SK-N-SH treated with all-trans-retinoic acid at 6 μM for 48 hours (cell line): ENCODE measurements around the gene CDC45.

Experiments used
- ATAC-seq: fragments of 200-7000 bp; cut with Tn5 transposase; 3 replicates; pipeline ENCODE4 v1.9.1; 2020; ENCODE audit warnings: mild to moderate bottlenecking, moderate library complexity
- ARNTL ChIP-seq: fragments of 450-650 bp; formaldehyde crosslinking; IDR thresholded peaks from 2 replicates; pipeline ENCODE4 v1.5.0; 2020; ENCODE audit warnings: low read depth, mild to moderate bottlenecking, moderate library complexity, borderline replicate concordance
- BACH2 ChIP-seq: fragments of 250-450 bp; sonication (Bioruptor Pico); IDR thresholded peaks from 2 replicates; pipeline ENCODE4 v1.9.0; 2021; ENCODE audit warnings: mild to moderate bottlenecking, borderline replicate concordance
- CSDC2 ChIP-seq: fragments of 250-450 bp; sonication (Bioruptor Pico); IDR thresholded peaks from 2 replicates; pipeline ENCODE4 v1.5.0; 2020; ENCODE audit warnings: mild to moderate bottlenecking, moderate library complexity
- ESRRG ChIP-seq: fragments of 250-450 bp; sonication (Bioruptor Pico); IDR thresholded peaks from 2 replicates; pipeline ENCODE4 v1.6.1; 2021; ENCODE audit warnings: mild to moderate bottlenecking
- GLIS3 ChIP-seq: fragments of 250-450 bp; sonication (Bioruptor Pico); IDR thresholded peaks from 2 replicates; pipeline ENCODE4 v1.5.0; 2020; ENCODE audit warnings: mild to moderate bottlenecking, moderate library complexity
- ISL1 ChIP-seq: fragments of 250-450 bp; sonication (Bioruptor Pico); IDR thresholded peaks from 2 replicates; pipeline ENCODE4 v2.1.2; 2022; ENCODE audit warnings: mild to moderate bottlenecking, moderate library complexity
- OSR1 ChIP-seq: fragments of 250-450 bp; sonication (Bioruptor Pico); IDR thresholded peaks from 2 replicates; pipeline ENCODE4 v1.8.0; 2022; ENCODE audit warnings: moderate library complexity, mild to moderate bottlenecking, inconsistent platforms
- PPARA ChIP-seq: fragments of 250-450 bp; sonication (Bioruptor Pico); IDR thresholded peaks from 2 replicates; pipeline ENCODE4 v1.5.0; 2020; ENCODE audit warnings: mild to moderate bottlenecking, borderline replicate concordance
- RARB ChIP-seq: fragments of 250-450 bp; sonication (Bioruptor Pico); IDR thresholded peaks from 2 replicates; pipeline ENCODE4 v1.8.0; 2021; ENCODE audit warnings: mild to moderate bottlenecking, moderate library complexity
- SNAI2 ChIP-seq: fragments of 250-450 bp; sonication (Bioruptor Pico); IDR thresholded peaks from 2 replicates; pipeline ENCODE4 v1.5.0; 2020; ENCODE audit warnings: mild to moderate bottlenecking, moderate library complexity
- TCF4 ChIP-seq: fragments of 250-450 bp; sonication (Bioruptor Pico); IDR thresholded peaks from 2 replicates; pipeline ENCODE4 v1.8.0; 2021; ENCODE audit warnings: mild to moderate bottlenecking, moderate library complexity, borderline replicate concordance
- TOX ChIP-seq: fragments of 250-450 bp; sonication (Bioruptor Pico); IDR thresholded peaks from 2 replicates; pipeline ENCODE4 v1.8.0; 2021; ENCODE audit warnings: mild to moderate bottlenecking, moderate library complexity, borderline replicate concordance
- ZC3H10 ChIP-seq: fragments of 250-450 bp; sonication (Bioruptor Pico); IDR thresholded peaks from 2 replicates; pipeline ENCODE4 v1.5.1; 2021; ENCODE audit warnings: mild to moderate bottlenecking, moderate library complexity
- ZFP3 ChIP-seq: fragments of 250-450 bp; sonication (Bioruptor Pico); IDR thresholded peaks from 2 replicates; pipeline ENCODE4 v1.5.0; 2020; ENCODE audit warnings: mild to moderate bottlenecking, moderate library complexity
- ZNF565 ChIP-seq: fragments of 450-650 bp; formaldehyde crosslinking; conservative IDR thresholded peaks from 2 replicates; pipeline ENCODE4 v1.5.0; 2020; ENCODE audit warnings: low read depth, mild to moderate bottlenecking, moderate library complexity
- ZNF70 ChIP-seq: fragments of 450-650 bp; formaldehyde crosslinking; IDR thresholded peaks from 2 replicates; pipeline ENCODE4 v1.5.0; 2020; ENCODE audit warnings: mild to moderate bottlenecking, moderate library complexity
- ZNF8 ChIP-seq: fragments of 450-650 bp; formaldehyde crosslinking; IDR thresholded peaks from 2 replicates; pipeline ENCODE4 v1.5.0; 2020; ENCODE audit warnings: mild to moderate bottlenecking, moderate library complexity
- TF ChIP-seq, protein P1 (sequence below): fragments of 250-450 bp; sonication (Bioruptor Pico); IDR thresholded peaks from 2 replicates; pipeline ENCODE4 v1.5.1; 2020; ENCODE audit warnings: low read depth, mild to moderate bottlenecking, moderate library complexity
- TF ChIP-seq, protein P2 (sequence below): fragments of 250-450 bp; sonication (Bioruptor Pico); IDR thresholded peaks from 2 replicates; pipeline ENCODE4 v1.5.0; 2020; ENCODE audit warnings: mild to moderate bottlenecking, moderate library complexity
- TF ChIP-seq, protein P3 (sequence below): fragments of 250-450 bp; sonication (Bioruptor Pico); IDR thresholded peaks from 2 replicates; pipeline ENCODE4 v1.5.1; 2021; ENCODE audit warnings: mild to moderate bottlenecking, moderate library complexity
- TF ChIP-seq, protein P4 (sequence below): fragments of 250-450 bp; sonication (Bioruptor Pico); IDR thresholded peaks from 2 replicates; pipeline ENCODE4 v1.8.0; 2020; ENCODE audit warnings: mild to moderate bottlenecking, moderate library complexity, borderline replicate concordance

CDC45 gene

DNA sequence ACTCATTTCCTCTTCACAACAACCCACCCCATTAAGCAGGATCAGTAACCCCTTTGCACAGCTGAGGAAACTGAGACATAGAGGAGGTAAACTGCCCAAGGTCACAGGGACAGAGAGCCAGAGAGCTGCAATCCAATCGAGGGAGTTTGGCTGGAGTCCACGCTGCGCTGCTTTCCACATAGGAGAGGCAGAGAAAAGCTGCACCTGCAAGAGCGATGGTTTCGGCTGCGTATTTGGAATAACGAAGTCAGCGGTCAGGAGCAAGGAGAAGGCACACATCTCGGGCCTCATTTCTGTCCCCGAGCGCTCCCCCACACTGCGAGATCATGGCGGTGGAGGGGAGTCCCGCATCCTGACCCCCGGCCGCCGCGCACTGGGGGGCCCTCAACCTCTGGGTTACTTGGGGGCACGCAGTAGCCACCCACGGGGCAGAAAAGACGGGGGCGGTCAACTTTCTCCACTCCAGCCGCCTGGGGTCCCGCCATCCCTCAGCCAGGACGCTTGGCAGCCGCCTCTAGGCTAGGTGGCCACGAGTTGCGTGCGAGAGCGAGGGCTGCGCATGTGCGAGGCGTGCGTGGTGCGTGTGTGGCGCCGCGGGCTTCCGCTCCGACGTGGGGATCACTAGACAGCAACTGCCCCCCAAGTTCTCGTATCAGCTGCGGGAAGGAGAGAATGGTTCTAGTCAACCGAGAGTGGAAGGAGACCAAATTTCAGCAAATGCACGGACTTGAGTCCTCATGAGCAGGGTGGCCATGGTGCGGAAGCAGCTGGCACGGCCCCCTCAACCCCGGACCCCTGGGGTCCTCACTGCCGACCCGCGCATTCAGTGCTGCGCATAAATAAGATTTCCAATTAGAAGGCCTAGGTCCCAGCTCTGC is 86.8 kb downstream of the CDC45 start:
- no peak for TF ChIP-seq OSR1 (CRISPR knock-in tag)
- no peak for TF ChIP-seq ZNF565 (CRISPR knock-in tag)
- TF ChIP-seq, protein P1, sequence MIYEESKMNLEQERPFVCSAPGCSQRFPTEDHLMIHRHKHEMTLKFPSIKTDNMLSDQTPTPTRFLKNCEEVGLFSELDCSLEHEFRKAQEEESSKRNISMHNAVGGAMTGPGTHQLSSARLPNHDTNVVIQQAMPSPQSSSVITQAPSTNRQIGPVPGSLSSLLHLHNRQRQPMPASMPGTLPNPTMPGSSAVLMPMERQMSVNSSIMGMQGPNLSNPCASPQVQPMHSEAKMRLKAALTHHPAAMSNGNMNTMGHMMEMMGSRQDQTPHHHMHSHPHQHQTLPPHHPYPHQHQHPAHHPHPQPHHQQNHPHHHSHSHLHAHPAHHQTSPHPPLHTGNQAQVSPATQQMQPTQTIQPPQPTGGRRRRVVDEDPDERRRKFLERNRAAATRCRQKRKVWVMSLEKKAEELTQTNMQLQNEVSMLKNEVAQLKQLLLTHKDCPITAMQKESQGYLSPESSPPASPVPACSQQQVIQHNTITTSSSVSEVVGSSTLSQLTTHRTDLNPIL (CRISPR knock-in tag) = no peak
- TF ChIP-seq, protein P2, sequence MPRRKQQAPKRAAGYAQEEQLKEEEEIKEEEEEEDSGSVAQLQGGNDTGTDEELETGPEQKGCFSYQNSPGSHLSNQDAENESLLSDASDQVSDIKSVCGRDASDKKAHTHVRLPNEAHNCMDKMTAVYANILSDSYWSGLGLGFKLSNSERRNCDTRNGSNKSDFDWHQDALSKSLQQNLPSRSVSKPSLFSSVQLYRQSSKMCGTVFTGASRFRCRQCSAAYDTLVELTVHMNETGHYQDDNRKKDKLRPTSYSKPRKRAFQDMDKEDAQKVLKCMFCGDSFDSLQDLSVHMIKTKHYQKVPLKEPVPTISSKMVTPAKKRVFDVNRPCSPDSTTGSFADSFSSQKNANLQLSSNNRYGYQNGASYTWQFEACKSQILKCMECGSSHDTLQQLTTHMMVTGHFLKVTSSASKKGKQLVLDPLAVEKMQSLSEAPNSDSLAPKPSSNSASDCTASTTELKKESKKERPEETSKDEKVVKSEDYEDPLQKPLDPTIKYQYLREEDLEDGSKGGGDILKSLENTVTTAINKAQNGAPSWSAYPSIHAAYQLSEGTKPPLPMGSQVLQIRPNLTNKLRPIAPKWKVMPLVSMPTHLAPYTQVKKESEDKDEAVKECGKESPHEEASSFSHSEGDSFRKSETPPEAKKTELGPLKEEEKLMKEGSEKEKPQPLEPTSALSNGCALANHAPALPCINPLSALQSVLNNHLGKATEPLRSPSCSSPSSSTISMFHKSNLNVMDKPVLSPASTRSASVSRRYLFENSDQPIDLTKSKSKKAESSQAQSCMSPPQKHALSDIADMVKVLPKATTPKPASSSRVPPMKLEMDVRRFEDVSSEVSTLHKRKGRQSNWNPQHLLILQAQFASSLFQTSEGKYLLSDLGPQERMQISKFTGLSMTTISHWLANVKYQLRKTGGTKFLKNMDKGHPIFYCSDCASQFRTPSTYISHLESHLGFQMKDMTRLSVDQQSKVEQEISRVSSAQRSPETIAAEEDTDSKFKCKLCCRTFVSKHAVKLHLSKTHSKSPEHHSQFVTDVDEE (CRISPR knock-in tag) = no peak
- no peak for TF ChIP-seq ZFP3 (CRISPR knock-in tag)
- no peak for TF ChIP-seq BACH2 (CRISPR knock-in tag)
- TF ChIP-seq GLIS3 (CRISPR knock-in tag) = no peak
- no peak for ATAC-seq

DNA sequence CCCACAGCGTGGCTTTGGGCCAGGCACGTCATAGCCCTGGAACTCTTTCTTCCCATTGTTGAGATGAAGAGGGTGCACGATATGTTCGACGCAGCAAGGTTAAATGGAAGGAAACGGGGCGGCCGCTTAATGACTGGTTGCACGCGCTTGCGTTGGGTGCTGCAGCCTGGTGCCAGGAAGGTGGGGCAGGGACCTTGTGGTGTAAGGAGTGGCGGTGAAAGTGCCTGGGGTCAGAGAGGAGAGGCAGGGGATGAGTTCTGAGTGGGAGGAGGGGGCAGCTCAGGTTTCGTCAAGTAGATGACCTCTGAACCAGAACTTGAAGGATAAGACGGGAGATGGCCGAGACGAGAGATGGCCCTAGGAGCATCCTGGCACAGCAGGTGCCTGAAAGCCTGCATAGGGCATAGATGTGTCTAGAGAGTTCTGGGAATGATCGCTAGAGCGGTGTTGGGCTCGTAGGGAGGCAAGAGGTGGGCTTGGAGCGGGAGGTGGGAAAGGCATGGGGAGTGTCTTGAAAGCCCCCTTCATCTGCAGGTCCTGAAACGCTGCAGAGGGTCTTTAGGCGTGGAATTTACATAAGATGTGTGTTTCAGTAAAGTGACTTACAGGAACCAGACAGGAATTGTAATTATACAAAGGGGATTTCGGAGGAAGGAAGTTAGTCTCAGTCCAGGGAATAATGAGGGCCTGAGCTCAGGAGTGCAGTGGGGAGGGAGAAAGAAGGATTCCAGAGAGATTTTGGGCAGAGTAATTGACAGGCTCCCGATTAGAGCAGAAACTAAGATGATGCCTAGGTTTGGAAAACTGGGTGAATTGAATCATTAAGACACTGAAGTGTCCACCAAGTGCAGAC is 87.7 kb downstream of the CDC45 start:
- no peak for ATAC-seq
- TF ChIP-seq CSDC2 (no peak), ZC3H10 (CRISPR knock-in tag) (no peak), ZFP3 (CRISPR knock-in tag) (no peak), SNAI2 (no peak), TCF4 (CRISPR knock-in tag) (no peak), ZNF8 (no peak), RARB (CRISPR knock-in tag) (no peak), ESRRG (no peak), PPARA (no peak), ZNF565 (CRISPR knock-in tag) (no peak), ZNF70 (no peak), GLIS3 (CRISPR knock-in tag) (no peak), TOX (CRISPR knock-in tag) (no peak), ARNTL (CRISPR knock-in tag) (no peak), OSR1 (CRISPR knock-in tag) (no peak), ISL1 (no peak)
- TF ChIP-seq, protein P3, sequence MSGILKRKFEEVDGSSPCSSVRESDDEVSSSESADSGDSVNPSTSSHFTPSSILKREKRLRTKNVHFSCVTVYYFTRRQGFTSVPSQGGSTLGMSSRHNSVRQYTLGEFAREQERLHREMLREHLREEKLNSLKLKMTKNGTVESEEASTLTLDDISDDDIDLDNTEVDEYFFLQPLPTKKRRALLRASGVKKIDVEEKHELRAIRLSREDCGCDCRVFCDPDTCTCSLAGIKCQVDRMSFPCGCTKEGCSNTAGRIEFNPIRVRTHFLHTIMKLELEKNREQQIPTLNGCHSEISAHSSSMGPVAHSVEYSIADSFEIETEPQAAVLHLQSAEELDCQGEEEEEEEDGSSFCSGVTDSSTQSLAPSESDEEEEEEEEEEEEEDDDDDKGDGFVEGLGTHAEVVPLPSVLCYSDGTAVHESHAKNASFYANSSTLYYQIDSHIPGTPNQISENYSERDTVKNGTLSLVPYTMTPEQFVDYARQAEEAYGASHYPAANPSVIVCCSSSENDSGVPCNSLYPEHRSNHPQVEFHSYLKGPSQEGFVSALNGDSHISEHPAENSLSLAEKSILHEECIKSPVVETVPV = no peak
- TF ChIP-seq, protein P4, sequence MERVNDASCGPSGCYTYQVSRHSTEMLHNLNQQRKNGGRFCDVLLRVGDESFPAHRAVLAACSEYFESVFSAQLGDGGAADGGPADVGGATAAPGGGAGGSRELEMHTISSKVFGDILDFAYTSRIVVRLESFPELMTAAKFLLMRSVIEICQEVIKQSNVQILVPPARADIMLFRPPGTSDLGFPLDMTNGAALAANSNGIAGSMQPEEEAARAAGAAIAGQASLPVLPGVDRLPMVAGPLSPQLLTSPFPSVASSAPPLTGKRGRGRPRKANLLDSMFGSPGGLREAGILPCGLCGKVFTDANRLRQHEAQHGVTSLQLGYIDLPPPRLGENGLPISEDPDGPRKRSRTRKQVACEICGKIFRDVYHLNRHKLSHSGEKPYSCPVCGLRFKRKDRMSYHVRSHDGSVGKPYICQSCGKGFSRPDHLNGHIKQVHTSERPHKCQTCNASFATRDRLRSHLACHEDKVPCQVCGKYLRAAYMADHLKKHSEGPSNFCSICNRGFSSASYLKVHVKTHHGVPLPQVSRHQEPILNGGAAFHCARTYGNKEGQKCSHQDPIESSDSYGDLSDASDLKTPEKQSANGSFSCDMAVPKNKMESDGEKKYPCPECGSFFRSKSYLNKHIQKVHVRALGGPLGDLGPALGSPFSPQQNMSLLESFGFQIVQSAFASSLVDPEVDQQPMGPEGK = no peak
- TF ChIP-seq, protein P2 (CRISPR knock-in tag) = no peak
- TF ChIP-seq, protein P1 (CRISPR knock-in tag) = no peak
